GM12878 (cell line): ENCODE data around the gene S100A14. TPM values are rescaled to one million over a fixed set of nuclear protein-coding genes. Genes with fewer than 3 reads are reported as not detected.

Experiments
- ATAC-seq: fragments of 200-7000 bp; cut with Tn5 transposase; 3 replicates; pipeline ENCODE4 v1.9.1; 2020; ENCODE audit warnings: mild to moderate bottlenecking, moderate library complexity
- BruUV-seq: library from RNA; stranded (reverse); fragments of 400-500 nt; replicated peaks from 2 replicates; lab custom pipeline; 2021; lab: Mats Ljungman, UMichigan
- CTCF ChIA-PET: fragments of 300-600 bp; sonication (Branson Sonifier 250); formaldehyde crosslinking; extraction: SDS; loops from one replicate; lab custom pipeline; 2021; ENCODE audit warnings: inconsistent platforms; lab: Yijun Ruan, JAX
- POLR2A ChIA-PET: fragments of 350-600 bp; formaldehyde crosslinking; extraction: SDS; loops from one replicate; lab custom pipeline; 2021; ENCODE audit warnings: inconsistent platforms; lab: Charles Lee
- RAD21 ChIA-PET: fragments of 300-600 bp; sonication (Branson Sonifier 250); formaldehyde crosslinking; loops from one replicate; lab custom pipeline; 2023; ENCODE audit warnings: antibody characterized with exemption; ENCODE audit not compliant: unreplicated experiment; lab: Charles Lee
- SMC1A ChIA-PET: fragments of 300-600 bp; sonication (Branson Sonifier 250); formaldehyde crosslinking; loops from one replicate; lab custom pipeline; 2023; ENCODE audit not compliant: unreplicated experiment, uncharacterized antibody; lab: Charles Lee
- DNase-seq: peaks from one replicate; pipeline ENCODE4 v3.0.0-alpha.2; 2011; ENCODE audit warnings: low read depth, low spot score
- FAIRE-seq: peaks from 3 replicates; lab custom pipeline; 2011; peaks lifted over from hg19 to GRCh38; lab: Jason Lieb, UNC
- H2AFZ ChIP-seq: 2 replicates; pipeline ENCODE4 v1.6.0; 2011; ENCODE audit warnings: low read depth, low read length, control low read depth; ENCODE audit not compliant: control insufficient read depth
- H3K27ac ChIP-seq: 2 replicates; pipeline ENCODE4 v1.5.1; 2011; ENCODE audit warnings: control low read depth; ENCODE audit not compliant: control insufficient read depth, insufficient read depth
- H3K27me3 ChIP-seq, 2 experiments: replicated peaks in 1 of 2; 2 replicates each; pipeline versions ENCODE4 v1.6.0 to v1.6.1; 2011; ENCODE audit warnings: low read length in 1 of 2; ENCODE audit not compliant: control insufficient read depth in 2 of 2, insufficient read depth in 2 of 2
- H3K36me3 ChIP-seq, 2 experiments: 2 replicates each; pipeline ENCODE4 v1.5.1; 2011; ENCODE audit warnings: low read length in 1 of 2; ENCODE audit not compliant: control insufficient read depth in 2 of 2, insufficient read depth in 2 of 2
- H3K4me1 ChIP-seq: 2 replicates; pipeline ENCODE4 v1.6.1; 2011; ENCODE audit warnings: mild to moderate bottlenecking, low read length, moderate library complexity, mixed read lengths; ENCODE audit not compliant: control insufficient read depth, insufficient read depth
- H3K4me2 ChIP-seq: 2 replicates; pipeline ENCODE4 v1.6.0; 2011; ENCODE audit warnings: control low read depth; ENCODE audit not compliant: control insufficient read depth, insufficient read depth
- H3K4me3 ChIP-seq: fragments of 200-600 bp; sonication (generic); 2 replicates; pipeline ENCODE4 v1.5.1; 2016
- H3K79me2 ChIP-seq: 2 replicates; pipeline ENCODE4 v1.6.0; 2011; ENCODE audit warnings: low read length; ENCODE audit not compliant: control insufficient read depth, insufficient read depth
- H3K9ac ChIP-seq: 2 replicates; pipeline ENCODE4 v1.8.0; 2011; ENCODE audit warnings: low read length, control low read depth, mixed read lengths; ENCODE audit not compliant: control insufficient read depth, insufficient read depth
- H3K9me3 ChIP-seq: replicated peaks from 3 replicates; pipeline ENCODE4 v1.5.1; 2011; ENCODE audit warnings: mild to moderate bottlenecking, low read length; ENCODE audit not compliant: control insufficient read depth, insufficient read depth
- H4K20me1 ChIP-seq: 2 replicates; pipeline ENCODE4 v1.6.0; 2011; ENCODE audit not compliant: control insufficient read depth, insufficient read depth
- E2F4 ChIP-seq: IDR thresholded peaks from 2 replicates; pipeline ENCODE4 v1.6.1; 2012; ENCODE audit warnings: low read depth, low read length, improper control_type of control experiment
- KAT2A ChIP-seq: conservative IDR thresholded peaks from 2 replicates; pipeline ENCODE4 v1.6.1; 2011; ENCODE audit warnings: low read depth, low read length; ENCODE audit not compliant: control insufficient read depth
- MYC ChIP-seq: IDR thresholded peaks from 2 replicates; pipeline ENCODE4 v1.6.1; 2011; ENCODE audit warnings: mild to moderate bottlenecking, low read length, moderate library complexity, inconsistent platforms; ENCODE audit not compliant: insufficient read depth, insufficient replicate concordance, insufficient read length, severe bottlenecking
- SMAD1 ChIP-seq: fragments of 450-650 bp; IDR thresholded peaks from 2 replicates; pipeline ENCODE4 v1.6.1; 2018; ENCODE audit warnings: mild to moderate bottlenecking, low read depth; ENCODE audit not compliant: partially characterized antibody
- TCF7 ChIP-seq: IDR thresholded peaks from 2 replicates; pipeline ENCODE4 v1.6.1; 2014; ENCODE audit warnings: antibody characterized with exemption, borderline replicate concordance
- ZNF207 ChIP-seq: fragments of 450-650 bp; IDR thresholded peaks from 2 replicates; pipeline ENCODE4 v1.6.1; 2014; ENCODE audit warnings: antibody characterized with exemption, mild to moderate bottlenecking, borderline replicate concordance
- ZNF592 ChIP-seq: fragments of 450-650 bp; IDR thresholded peaks from 2 replicates; pipeline ENCODE4 v1.6.1; 2017; ENCODE audit warnings: mild to moderate bottlenecking, moderate library complexity
- whole genome bisulfite sequencing: methylation state at CpG from one replicate; pipeline ENCODE4 v1.1.6; 2016; ENCODE audit warnings: low lambda C conversion rate; ENCODE audit not compliant: insufficient replicate concordance, insufficient coverage; ENCODE audit errors: missing lambda C conversion rate; 5-methylcytosine and 5-hydroxymethylcytosine counted together
- in situ Hi-C: fragments of 300-500 bp; cut with MboI; formaldehyde crosslinking; loops from 9 replicates; pipeline ENCODE4 v1.14.3; 2018; ENCODE audit warnings: mixed read lengths
- intact Hi-C: fragments of 100-400 bp; cut with micrococcal nuclease; formaldehyde crosslinking; loops from one replicate; pipeline ENCODE4 v1.14.2; 2022; ENCODE audit not compliant: unreplicated experiment
- polyA plus RNA-seq, 11 experiments: library from polyadenylated mRNA; depleted of rRNA in 4 of 11; unstranded in 6 of 11; stranded (reverse) in 5 of 11; fragments of >200 nt; fragmentation: Nextera tagmentation in 4 of 11; fragmentation: Illumina TruSeq in 1 of 11; extraction: Ambion mirVana in 4 of 11; extraction: Trizol in 1 of 11; gene quantifications; 1 replicate in 1 of 11; 2 replicates in 10 of 11; pipeline versions ENCODE4 v1.2.1 to v1.2.3, GENCODE V29; 2011 to 2016; ENCODE audit warnings: inconsistent platforms in 2 of 11, missing spikeins in 2 of 11, low read depth in 1 of 11
- total RNA-seq, 4 experiments: library from RNA; depleted of rRNA in 3 of 4; stranded (reverse); fragments of >200 nt in 3 of 4; fragmentation: Illumina TruSeq in 1 of 4; extraction: Trizol in 1 of 4; gene quantifications; 2 replicates each; pipeline versions ENCODE4 v1.2.1 to v1.2.3, GENCODE V29; 2013 to 2021
- TF ChIP-seq, protein P1 (sequence below): fragments of 450-650 bp; conservative IDR thresholded peaks from 2 replicates; pipeline ENCODE4 v1.6.1; 2017; ENCODE audit warnings: mild to moderate bottlenecking, moderate library complexity

S100A14 gene
- total and polyA plus RNA-seq, 10 of the 15 experiments (the other 5 are each of a cell fraction or from before 2014, with no cell fraction given), result 0.20 to 0.77 (median 0.45) TPM; not detected in 4

- peaks cover 6% of the 10 kb centered on the region; the same call in 1 of the 2 replicates for H3K4me1 ChIP-seq
- no peak overlapping the region for H3K27ac ChIP-seq
- H3K27me3 ChIP-seq, result no peaks in the 10 kb centered on the region
- ChIA-PET RAD21 (no interaction called here), SMC1A (interaction anchor here (1.2 to 4.5 kb wide), 3 partner anchors 90 to 315 kb away, joined by 3 to 24 read pairs (median 4); partner anchors contain the start of gene JTB), CTCF (no interaction called here), POLR2A (no interaction called here)
- H2AFZ ChIP-seq, result no peak overlapping the region
- no peaks in the 10 kb centered on the region for H4K20me1 ChIP-seq
- 79% methylated on average over 2 of the region's 2 CpGs for WGBS
- intact Hi-C loops, result no loop called here
- no peaks in the 10 kb centered on the region for H3K9me3 ChIP-seq
- H3K4me2 ChIP-seq, result no peak overlapping the region
- no peak for FAIRE-seq
- ATAC-seq, result no peak
- peaks cover 19 to 52% of the 10 kb centered on the region in 2 experiments for H3K36me3 ChIP-seq
- DNase-seq, result no peak
- in situ Hi-C loops, result no loop called here
- no peak overlapping the region for H3K9ac ChIP-seq
- peaks cover 13% of the 10 kb centered on the region for H3K79me2 ChIP-seq
- TF ChIP-seq SMAD1, result no peak
- TF ChIP-seq ZNF207, result no peak
- TF ChIP-seq, protein P1, sequence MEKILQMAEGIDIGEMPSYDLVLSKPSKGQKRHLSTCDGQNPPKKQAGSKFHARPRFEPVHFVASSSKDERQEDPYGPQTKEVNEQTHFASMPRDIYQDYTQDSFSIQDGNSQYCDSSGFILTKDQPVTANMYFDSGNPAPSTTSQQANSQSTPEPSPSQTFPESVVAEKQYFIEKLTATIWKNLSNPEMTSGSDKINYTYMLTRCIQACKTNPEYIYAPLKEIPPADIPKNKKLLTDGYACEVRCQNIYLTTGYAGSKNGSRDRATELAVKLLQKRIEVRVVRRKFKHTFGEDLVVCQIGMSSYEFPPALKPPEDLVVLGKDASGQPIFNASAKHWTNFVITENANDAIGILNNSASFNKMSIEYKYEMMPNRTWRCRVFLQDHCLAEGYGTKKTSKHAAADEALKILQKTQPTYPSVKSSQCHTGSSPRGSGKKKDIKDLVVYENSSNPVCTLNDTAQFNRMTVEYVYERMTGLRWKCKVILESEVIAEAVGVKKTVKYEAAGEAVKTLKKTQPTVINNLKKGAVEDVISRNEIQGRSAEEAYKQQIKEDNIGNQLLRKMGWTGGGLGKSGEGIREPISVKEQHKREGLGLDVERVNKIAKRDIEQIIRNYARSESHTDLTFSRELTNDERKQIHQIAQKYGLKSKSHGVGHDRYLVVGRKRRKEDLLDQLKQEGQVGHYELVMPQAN, result no peak
- TF ChIP-seq E2F4, result no peak
- TF ChIP-seq KAT2A, result no peak
- no peak for TF ChIP-seq ZNF592
- TF ChIP-seq TCF7, result no peak
- TF ChIP-seq MYC, result no peak
- no peak overlapping the region for H3K4me3 ChIP-seq
- TSS peak; percentile 58 for BruUV-seq
Observed at GRCh38 chr1:153662269-153662668, 46.1 kb upstream of the S100A14 start.
